HG02610 (cell line): ENCODE results near the gene SUMF1.

Source experiments
- ATAC-seq: cut with Tn5 transposase; IDR thresholded peaks from one replicate; pipeline ENCODE4 v1.9.1; 2021; ENCODE audit warnings: mild to moderate bottlenecking, moderate library complexity; ENCODE audit not compliant: unreplicated experiment

SUMF1 gene

DNA sequence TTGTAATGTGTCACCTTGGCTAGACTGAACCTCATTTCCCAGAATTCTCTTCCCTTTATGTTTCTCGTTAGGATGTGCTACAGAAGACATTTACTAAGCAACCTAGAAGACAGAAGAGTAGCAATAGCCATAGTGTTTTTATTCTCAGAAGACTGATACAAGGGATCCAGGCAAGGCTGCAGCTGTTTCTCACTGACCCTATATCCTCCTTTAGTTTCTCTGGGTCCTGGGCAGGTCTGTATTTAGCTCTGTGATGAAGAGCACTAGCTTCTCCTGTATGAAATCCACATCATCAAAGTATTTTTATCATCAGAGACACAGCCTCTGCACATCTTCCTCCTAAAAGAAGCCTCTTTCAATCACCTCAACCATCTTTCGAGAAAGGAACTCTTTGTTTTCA lies 72.5 kb downstream of the SUMF1 start:
- ATAC-seq = no peak

DNA sequence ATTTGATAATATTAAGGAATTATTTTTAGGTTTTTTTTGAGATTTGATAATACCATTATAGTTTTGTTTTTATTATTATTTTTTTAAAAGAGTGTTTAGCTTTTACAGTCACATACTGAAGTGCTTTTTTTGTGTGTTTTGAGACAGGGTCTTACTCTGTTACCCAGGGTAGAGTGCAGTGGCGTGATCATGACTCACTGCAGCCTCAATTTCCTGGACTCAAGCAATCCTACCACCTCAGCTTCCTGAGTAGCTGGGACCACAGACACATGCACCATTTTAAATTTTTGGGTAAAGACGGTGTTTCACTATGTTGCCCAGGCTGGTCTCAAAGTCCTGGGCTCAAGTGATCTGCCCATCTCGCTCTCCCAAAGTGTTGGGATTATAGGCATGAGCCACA lies 73.0 kb downstream of the SUMF1 start:
- no peak for ATAC-seq

- no peak for ATAC-seq
Observed at GRCh38 chr3:4392992-4393391, 74.1 kb downstream of the SUMF1 start.

GRCh38 chr3:4387210-4388204 lies 79.6 kb downstream of the SUMF1 start:
- peak; percentile 85 for ATAC-seq

GRCh38 chr3:4385201-4385600 lies 81.9 kb downstream of the SUMF1 start:
- ATAC-seq = no peak

GRCh38 chr3:4380013-4380412 lies 87.1 kb downstream of the SUMF1 start:
- ATAC-seq = no peak

- no peak for ATAC-seq
Observed at GRCh38 chr3:4376499-4376898, 90.6 kb downstream of the SUMF1 start.

- no peak for ATAC-seq
Observed at GRCh38 chr3:4375911-4376310, 91.2 kb downstream of the SUMF1 start.

DNA sequence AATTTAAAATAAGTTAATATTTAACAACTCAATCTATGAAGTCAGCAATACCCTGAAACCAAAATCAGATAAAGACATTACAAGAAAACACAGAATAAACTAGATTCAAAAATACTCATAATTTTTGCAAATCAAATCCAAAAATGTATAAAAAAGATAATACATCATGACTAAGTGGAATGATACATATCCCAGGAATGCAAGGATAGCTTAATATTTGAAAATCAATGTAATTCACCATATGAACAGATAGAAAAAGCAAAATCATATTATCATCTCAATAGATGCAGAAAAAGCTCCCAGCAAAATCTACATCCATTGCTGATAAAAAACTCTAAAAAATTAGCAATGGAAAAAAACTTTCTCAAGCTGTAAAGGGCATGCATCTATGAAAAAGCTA lies 93.4 kb downstream of the SUMF1 start:
- no peak for ATAC-seq

- ATAC-seq = no peak
Observed at GRCh38 chr3:4362523-4362922, 104.5 kb downstream of the SUMF1 start.

DNA sequence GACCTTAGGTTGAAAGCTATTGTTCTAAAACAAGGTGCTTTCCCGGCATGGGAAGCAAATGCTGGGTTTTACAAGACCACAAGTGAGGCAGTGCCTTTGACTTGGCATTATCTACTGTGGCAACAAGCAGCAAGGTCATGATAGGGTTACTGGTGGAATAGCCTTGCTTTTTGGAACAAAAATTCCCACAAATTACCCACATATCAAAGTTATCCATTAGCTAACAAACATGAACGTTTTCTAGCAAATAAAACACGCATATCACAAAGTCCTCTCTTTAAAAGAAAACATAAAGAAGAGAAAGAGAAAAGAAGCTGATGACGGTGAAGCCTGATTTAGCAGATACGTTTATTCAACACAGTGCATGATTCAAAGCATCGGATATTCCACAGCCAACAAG lies 106.3 kb downstream of the SUMF1 start:
- ATAC-seq = no peak

- ATAC-seq = no peak
Observed at GRCh38 chr3:4359805-4360502, 107.1 kb downstream of the SUMF1 start.

GRCh38 chr3:4358273-4358672 lies 108.8 kb downstream of the SUMF1 start:
- no peak for ATAC-seq

DNA sequence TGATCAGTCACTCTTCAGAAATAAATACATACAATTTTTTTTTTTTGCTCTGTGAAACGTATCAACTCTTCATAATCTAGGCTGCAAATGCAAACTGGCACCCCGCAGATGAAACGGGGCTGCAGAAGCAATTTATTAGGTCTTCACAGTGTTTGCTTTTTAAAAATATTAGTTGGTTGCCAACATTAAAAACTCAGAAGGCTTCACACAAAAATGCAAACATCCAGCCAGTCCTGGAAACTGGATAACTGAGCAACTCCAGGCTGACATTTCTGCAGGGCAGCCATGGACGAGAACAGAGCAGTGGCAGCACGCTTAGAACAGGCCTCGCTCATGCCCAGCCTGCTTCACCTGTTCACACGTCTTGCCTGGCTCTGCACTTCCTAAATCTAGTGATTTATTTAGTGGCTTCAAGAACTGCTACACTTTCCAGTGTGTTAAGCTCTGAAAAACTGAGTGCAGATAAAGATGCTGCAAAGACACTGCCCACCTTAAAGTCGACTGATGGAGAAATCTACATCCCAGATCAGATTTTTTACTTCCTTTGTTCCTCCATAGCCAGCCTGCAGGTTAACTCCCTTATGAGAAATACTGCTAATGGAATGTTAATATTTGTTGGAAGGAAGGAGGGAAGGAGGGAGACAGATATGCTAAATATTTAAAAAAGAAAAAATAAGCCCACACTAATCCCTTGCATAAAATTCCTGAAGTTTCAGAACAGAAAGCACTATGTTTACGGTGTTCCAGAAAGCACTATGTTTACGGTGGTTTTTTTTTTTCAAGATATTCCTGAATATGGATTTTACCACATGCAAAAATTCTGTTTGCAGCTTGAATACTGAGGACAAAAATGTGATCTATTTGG lies 110.3 kb downstream of the SUMF1 start:
- no peak for ATAC-seq

DNA sequence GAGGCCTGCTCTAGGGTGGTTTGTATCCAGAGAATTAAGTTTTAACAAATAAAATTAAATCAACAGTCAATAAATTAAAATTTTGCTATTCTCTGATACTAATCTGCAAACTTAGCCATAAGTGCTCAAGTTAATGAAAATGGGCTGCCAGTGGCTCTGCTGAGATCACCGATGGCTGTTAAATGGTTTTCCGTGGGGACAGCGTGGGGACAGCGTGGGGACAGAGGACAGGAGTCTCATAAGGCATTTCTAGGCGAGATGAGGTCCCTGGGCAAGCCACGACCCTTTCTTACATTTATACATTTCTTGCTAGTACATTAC lies 110.9 kb downstream of the SUMF1 start:
- ATAC-seq = no peak

DNA sequence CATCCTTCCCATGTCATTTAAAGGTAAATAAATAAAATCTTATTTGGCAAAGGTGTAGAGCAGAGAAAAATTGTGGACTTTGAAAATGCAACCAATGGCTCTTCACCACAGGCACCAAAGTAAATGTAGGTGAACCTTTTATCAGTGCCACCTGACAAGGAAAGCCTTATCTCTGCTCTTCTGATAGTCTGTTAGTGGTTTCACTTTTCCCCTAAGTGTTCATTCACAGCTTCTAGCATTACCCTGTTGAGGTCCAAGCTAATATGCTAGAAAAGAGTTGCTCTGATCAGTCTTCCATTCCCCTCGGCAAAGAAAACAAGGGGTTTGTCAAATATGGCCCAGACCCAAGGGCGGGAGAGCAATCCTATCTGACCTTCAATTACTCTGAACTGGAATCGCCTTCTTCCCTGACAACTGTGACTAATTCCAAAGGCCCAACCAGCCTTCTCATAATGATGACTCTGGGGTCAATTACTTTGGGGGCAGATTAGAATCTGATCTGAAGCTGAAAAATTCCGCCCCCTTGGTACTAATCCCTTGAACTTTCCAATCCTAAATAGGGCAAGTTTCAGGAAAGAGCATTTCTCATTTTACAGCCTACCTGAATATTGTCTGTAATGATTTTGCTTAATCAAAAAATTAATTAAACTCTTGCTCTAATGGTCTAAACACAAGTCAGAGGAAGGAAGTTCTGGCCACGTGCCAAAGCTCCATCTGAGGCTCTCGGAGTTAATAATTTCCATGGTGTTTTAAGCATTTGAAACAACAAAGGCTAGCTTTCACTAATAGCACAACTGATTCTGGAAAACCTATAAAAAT lies 111.5 kb downstream of the SUMF1 start:
- no peak for ATAC-seq

DNA sequence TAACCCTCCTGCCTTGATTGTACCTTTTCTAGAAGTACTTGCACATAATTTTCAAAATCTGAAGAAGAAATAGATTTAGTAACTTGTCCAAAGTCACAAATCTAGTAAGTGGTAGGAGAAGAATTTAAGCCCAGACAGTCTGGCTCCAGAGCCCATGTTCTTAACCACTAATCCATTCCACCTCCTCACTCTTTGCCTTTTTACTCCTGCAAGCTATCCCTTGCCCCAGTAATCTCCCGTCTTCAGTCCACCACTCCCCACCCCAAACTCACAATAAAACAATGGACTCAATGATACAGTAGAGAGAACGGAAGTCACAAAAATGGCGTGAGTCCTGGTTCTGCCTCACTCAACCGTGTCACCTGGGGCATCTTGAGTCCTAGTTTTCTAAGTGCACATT lies 115.2 kb downstream of the SUMF1 start:
- ATAC-seq = no peak

DNA sequence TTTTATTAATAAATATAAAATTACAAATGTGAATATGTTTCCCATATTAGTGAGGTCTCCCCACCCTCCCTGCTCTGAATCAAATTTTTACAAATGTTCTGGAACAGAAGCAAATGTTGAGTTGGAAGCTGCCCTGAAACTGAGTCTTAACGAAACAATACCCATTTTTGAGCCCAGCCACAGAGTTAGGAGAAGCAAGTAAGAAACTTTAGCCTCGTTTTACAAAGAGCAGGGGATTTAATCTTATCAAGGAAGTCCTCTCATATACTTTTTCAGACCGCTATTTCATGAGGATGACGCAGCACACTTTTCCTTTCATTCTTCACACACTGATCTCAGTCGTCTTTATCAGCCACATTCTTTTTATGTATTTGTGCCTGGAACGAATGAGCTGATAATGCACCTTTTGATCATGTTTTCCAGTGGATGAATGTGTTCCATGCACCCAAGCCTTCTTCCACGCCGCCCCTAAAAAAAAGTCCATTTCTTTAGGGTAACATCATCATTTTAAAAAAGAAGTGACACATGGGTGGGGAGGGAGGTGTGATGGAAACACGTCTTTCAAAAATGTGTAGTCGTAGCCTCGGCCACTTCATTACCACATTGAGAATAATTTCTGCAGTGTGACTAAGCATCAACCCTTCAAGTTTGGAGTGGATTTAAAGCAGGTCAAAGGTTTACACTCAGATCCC lies 115.8 kb downstream of the SUMF1 start:
- peak; percentile 12 for ATAC-seq

- peak; percentile 78 for ATAC-seq
Observed at GRCh38 chr3:4350789-4351163, 116.3 kb downstream of the SUMF1 start.

DNA sequence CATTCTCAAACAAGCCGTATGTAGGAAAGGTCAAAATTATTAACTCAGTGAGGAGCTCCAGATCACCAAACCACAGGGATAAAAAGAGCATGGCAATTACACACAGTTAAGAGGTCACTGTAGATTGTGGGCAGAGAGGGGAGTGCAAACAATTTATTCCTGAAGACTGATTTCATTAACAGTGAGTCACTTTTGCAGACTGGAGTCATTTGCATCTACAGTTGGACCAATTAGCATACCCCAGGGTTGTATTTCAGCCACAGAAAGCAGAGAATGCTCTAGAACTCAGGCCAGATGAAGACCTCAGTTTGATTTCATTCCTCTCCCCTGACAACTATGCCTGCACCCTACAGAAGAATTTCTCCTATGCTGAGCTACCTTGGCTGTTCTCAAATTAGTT lies 123.8 kb downstream of the SUMF1 start:
- no peak for ATAC-seq
